Activated T-cell treated with anti-CD3 and anti-CD28 coated beads, Interleukin-2, amount 50 U/mL, for 1 hour (primary cell): ENCODE results near the gene TRIM34.
A peak's percentile ranks its signal among the peaks of the same experiment; 100 is the strongest.
"Not testable (repeated sequence)": the region's sequence is repeated elsewhere in the genome, so short reads cannot be mapped to it uniquely, and the experiment has no call there.

ENCODE experiments used
- DNase-seq: peaks from one replicate; pipeline ENCODE4 v3.0.0-alpha.2; 2020

TRIM34 gene, protein sequence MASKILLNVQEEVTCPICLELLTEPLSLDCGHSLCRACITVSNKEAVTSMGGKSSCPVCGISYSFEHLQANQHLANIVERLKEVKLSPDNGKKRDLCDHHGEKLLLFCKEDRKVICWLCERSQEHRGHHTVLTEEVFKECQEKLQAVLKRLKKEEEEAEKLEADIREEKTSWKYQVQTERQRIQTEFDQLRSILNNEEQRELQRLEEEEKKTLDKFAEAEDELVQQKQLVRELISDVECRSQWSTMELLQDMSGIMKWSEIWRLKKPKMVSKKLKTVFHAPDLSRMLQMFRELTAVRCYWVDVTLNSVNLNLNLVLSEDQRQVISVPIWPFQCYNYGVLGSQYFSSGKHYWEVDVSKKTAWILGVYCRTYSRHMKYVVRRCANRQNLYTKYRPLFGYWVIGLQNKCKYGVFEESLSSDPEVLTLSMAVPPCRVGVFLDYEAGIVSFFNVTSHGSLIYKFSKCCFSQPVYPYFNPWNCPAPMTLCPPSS

DNA sequence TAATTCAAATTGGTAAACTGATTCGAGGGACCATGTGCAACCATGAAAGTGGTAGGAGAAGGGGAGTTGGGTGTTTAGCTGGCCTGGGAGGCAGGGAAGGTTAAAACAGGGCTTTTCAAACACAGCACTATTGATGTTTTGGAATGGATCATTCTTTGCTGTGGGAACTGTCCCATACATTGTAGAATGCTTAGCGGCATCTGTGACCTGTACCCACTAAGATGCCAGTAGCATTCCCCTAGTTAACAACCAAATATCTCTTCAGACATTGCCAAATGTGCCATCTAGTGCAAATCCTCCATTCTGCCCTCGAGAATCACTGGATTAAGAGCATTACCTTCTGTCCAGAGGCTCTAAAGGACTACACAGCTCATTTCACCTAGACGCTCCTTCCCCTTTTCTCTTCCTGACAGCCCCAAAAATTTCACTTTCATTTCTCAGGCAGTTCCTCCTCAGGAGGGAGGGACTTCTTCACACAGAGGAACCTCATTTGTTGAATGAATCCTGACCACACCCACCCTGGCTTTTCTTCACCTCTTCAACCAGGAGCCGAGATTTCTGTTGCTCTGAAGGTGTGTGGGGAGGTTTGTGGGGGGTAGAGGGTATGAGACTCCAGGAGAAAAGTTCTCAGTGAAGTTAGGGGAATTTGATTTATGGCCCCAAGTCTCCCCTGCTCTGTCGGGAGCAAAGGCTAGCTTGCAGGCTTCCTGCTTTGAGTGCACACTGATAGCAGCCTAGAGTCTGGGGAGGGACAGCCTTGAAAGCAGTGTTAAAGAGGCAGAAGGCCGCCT, at the start of gene TRIM34:
TRIM34 (plus strand) TSS at position 513 of the 791 bp plus-strand sequence. CDS start 7,331 bp downstream, outside the sequence.
- peak; percentile 47 for DNase-seq

DNA sequence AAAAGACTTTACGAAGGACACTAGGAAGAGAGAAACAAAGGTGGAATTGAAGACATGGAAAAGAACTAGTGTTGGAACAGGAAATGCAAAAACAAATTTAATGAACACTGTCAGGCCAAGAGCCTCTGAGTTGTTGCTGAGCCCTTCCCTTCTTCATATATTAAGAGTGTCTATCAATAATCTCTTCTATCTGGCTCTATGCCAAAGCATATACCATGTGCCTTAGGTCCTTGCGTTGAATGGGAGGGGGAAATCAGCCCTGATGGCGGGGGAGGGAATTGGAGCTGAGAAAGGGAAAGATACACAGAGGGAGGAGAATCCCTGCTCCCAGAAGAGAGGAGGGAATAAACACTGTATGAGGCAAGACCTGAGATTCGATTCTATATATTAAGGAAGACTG, 49.6 kb upstream of the TRIM34 start:
- DNase-seq = no peak

DNA sequence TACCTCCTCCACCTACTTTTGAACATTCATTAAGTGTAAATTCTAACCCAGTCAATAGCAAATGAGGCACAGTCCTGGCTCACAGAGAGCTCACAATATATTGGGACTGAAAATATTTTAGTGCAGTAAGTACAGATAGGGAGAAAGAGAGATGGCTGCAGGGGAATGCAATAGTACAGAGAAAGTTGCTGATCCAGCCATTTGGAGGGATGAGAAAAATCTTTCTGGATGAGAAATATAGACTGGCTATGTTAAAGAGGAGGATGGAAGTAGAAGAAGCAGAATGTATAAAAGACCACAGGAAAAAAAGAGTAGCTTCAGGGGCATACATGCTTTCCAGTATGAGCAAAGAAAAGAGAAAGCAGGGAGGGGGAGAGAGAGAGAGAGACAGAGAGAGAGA, 47.7 kb upstream of the TRIM34 start:
- DNase-seq = no peak

DNA sequence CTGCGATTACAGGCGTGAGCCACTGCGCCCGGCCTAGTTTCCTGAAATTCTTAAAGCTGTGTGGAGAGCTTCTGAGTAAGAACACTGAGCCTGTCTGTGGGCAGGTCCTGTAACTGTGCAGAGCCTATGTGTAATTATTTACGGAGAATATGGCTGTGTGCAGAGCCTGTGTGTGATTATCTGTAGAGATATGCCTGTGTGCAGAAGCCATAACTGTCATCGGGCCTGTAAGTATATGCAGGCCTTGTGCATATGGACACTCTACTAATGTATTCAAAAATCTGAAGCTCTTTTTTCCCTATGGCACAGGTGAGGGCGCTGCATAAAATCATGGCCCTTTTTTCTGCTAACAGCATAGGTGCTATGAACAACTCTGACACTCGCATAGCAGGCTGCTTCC, 44.2 kb upstream of the TRIM34 start, which contains the start of gene OR52B6:
OR52B6 (plus strand) TSS at position 301 of the 400 bp plus-strand sequence; CDS start at position 301, 0 bp downstream.
- DNase-seq = no peak

DNA sequence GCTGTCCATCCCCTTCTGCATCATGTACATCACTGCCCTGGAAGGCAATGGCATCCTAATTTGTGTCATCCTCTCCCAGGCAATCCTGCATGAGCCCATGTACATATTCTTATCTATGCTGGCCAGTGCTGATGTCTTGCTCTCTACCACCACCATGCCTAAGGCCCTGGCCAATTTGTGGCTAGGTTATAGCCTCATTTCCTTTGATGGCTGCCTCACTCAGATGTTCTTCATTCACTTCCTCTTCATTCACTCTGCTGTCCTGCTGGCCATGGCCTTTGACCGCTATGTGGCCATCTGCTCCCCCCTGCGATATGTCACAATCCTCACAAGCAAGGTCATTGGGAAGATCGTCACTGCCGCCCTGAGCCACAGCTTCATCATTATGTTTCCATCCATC, 43.8 kb upstream of the TRIM34 start:
- no peak for DNase-seq

DNA sequence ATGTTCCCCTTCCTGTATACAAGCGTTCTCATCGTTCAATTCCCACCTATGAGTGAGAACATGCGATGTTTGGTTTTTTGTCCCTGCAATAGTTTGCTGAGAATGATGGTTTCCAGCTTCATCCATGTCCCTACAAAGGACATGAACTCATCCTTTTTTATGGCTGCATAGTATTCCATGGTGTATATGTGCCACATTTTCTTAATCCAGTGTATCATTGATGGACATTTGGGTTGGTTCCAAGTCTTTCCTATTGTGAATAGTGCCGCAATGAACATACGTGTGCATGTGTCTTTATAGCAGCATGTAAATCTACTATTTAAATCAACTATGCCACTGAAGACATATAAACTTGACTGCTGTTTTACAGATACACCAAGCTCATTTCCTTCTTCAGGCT, 40.3 kb upstream of the TRIM34 start:
- not testable (repeated sequence) for DNase-seq

DNA sequence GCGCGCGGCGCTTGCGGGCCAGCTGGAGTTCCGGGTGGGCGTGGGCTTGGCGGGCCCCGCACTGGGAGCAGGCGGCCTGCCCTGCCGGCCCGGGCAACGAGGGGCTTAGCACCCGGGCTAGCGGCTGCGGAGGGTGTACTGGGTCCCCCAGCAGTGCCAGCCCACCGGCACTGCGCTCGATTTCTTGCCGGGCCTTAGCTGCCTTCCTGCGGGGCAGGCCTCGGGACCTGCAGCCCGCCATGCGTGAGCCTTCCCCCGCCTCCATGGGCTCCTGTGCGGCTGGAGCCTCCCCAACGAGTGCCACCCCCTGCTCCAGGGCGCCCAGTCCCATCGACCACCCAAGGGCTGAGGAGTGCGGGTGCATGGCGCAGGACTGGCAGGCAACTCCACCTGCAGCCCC, 34.9 kb upstream of the TRIM34 start:
- DNase-seq = not testable (repeated sequence)

DNA sequence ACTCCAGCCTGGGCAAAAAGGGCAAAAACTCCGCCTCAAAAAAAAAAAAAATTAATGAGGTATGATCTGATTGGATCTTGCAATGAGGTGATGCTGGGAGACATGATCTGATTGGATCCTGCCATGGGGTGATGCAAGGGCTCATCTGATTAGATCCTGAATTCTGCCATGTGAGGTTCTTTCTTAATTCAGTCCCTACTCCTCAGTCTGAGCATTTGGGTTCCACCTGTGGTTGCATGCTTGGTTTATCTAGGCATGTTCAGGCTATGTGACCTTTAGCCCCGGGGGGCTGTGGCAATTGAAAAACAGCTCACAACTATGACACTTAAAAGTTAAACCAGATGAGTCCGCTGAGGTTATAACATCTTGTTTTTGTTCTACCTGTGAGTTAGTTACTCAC, 33.2 kb upstream of the TRIM34 start:
- no peak for DNase-seq

DNA sequence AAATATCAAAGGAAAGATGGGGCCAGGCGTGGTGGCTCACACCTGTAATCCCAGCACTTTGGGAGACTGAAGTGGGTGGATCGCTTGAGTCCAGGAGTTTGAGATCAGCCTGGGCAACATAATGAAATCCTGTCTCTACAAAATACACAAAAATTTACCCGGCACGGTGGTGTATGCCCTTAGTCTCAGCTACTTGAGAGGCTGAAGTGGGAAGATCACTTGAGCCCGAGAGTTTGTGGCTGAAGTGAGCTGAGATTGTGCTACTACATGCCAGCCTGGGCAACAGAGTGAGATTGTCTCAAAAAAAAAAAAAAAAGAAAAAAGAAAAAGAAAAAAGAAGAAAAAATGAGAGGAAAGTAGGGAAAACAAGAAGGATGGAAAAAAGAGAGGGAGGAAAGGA, 32.2 kb upstream of the TRIM34 start:
- DNase-seq = no peak

DNA sequence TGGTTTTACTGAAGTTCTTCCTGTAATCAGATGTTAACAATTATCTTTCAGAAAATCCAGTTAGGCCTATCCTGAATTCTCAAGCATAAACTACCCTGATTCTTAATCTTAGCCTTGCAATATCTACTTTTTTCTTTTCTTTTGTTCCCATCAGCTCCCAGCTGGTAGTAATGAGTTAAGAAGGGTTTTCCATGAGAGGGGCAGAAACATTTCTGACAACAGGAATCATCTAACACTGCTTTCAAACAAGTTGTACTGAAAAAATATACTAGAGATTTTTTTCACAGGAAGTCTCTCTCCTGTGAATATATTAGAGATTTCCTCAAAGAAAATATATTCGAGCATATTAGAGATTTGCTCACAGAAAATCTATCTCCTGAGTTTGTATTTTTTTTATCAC, 31.7 kb upstream of the TRIM34 start:
- no peak for DNase-seq

DNA sequence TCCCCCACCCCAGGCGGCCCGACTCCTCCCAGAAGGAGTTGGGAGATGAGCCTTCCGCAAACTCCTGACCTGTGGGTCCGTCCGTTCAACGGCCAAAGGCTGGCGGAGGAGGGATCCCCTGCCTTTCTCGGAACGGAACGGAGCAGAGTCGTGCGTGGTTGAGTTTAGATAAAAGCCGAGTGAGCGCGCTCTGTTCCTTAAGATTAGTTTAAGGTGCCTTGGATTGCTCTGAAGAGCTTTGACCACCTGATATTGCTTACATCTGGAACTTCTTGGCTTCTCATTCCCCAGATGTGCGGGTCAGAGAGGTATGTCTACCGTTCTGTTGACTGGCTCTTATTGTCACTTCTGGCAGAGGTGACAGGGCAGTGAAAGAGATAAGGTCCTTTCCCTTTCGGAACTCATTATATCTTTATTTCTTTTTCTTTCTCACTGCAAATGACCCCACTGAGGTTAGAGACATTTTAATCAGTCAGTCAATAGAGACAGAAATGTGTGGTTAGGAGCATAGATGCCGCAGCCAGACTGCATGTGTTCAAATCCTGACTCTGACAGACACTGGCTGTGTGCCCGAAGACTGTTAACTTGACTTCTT, 28.1 kb upstream of the TRIM34 start, which contains the start of gene TRIM6:
TRIM6 (plus strand) TSS at position 31 of the 595 bp plus-strand sequence; CDS start at position 292, 261 bp downstream.
- no peak for DNase-seq

DNA sequence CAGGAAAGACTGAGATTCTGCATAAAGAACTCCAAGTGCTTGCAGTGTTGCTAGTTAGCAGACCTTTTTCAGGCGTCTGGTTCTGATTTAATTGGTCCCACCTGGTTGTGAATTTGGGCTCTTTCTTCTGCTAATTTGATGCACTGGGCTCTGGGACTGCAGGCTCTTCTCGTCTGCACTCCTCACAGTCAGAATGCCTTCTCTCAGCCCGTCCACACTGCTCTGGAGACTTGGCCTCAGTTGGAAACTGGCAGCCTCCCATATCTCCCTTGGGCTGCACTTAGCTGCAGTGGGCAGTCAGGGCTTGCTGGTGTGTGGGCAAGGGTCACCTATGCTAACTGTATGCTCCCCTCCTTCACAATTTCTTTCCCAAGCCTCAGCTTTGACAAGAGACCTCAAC, 26.8 kb upstream of the TRIM34 start:
- DNase-seq = no peak

DNA sequence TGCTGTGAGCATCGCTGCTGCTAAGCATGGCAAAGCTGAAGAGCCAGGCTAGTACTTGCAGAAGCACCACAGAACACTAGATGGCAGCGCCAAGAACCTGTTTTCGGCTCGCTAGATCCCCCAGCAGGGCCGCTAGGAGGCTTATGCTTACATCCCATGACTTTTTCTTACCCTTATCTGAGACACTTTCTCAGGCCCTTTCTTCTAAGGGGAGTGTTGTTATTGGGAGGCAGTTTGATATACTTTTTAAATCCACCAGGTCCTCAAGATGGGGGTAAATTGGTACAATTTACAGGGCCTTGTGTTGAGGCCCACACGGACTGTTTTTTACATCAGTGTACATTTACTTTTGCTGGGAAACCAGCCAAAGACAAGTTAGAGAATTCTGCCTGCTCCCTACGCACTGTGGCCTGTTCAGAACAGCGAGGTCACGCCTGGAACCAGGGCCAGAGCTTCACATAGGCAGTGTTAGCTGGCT, 24.4 kb upstream of the TRIM34 start:
- peak; percentile 54 for DNase-seq

DNA sequence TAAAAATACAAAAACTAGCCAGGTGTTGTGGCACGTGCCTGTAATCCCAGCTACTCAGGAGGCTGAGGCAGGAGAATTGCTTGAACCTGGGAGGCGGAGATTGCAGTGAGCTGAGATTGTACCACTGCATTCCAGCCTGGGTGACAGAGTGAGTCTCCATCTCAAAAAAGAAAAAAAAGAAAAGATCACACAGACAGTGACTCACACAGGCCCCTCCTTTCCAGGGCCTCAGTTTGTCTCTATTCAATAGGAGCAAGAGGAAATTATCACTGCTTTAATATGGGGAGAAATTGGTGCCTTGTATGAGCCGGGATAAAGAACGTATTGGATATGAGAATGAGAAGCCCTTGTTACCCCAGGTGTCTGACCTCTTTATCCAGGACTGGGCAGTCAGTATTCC, 22.0 kb upstream of the TRIM34 start:
- not testable (repeated sequence) for DNase-seq

DNA sequence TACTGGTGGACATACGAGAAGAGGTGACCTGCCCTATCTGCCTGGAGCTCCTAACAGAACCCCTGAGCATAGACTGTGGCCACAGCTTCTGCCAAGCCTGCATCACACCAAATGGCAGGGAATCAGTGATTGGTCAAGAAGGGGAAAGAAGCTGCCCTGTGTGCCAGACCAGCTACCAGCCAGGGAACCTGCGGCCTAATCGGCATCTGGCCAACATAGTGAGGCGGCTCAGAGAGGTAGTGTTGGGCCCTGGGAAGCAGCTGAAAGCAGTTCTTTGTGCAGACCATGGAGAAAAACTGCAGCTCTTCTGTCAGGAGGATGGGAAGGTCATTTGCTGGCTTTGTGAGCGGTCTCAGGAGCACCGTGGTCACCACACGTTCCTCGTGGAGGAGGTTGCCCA, 21.5 kb upstream of the TRIM34 start:
- DNase-seq = no peak

DNA sequence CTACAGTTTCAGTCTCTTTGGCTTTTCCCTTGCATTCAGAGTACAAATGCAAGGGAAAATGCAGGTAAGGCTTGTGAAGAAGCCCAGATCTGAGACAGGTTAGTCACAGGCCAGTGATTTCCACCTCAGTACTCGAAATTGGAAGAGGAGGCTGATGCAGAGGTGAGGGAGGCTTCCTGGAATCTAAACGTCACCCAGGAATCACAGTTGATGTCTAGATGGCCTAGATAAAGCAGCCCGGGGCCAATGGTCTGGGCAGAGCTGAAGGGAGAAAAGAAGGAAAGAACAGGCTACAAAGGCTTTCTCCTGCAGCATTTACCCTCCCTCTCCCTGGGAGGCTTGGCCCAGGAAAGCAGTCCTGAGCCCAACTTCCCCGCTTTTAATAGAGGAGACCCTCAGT, 19.9 kb upstream of the TRIM34 start:
- DNase-seq = no peak

DNA sequence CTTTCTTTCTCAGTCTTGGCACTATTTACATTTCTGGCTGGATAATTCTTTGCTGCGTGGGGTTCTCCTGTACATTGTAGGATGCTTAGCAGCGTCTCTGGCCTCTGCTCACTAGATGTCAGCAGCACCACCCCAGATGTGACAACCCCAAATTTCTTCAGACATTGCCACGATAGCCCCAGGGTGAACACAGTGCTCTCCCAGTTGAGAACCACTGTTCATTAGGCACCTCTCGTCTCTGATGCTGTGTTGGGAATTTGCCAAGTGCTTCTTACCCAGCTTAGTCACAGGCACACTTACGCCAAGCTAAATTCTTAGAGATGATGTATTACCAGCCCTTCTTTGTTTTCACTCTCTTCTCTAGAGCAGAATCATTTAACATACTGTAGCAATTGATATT, 19.0 kb upstream of the TRIM34 start:
- DNase-seq = no peak

DNA sequence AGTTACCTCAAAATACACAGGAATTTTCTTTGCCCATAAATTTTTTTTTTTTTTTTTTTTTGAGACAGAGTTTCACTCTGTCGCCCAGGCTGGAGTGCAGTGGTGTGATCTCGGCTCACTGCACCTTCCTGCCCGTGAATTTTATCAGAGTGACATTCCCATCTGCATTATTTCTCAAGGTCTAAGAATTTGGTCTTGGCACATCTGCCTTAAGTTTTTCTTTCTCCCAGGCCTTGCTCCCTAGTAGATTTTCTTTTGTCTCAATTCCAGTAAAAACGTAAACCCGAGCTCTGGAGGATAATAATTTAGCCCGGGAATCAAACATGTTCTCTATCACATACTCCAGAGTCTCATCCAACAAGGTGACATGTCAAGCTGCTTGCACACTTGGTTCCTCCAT, 16.0 kb upstream of the TRIM34 start:
- no peak for DNase-seq

DNA sequence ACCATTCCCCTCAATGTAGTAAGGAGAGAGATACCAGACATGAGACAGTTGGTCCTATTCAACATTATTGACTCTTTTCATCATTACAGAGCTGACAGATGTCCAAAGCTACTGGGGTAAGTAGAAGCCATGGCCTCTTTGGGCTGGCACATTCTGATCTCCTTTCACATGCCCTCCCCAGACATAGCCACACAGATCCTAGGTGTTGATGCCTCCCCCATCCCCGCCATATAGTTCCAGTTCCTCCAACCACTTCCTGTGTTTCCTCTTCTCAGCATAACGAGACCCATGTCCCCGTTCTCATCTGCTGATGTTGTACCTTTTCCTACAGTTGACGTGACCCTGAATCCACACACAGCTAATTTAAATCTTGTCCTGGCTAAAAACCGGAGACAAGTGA, 14.4 kb upstream of the TRIM34 start:
- no peak for DNase-seq

DNA sequence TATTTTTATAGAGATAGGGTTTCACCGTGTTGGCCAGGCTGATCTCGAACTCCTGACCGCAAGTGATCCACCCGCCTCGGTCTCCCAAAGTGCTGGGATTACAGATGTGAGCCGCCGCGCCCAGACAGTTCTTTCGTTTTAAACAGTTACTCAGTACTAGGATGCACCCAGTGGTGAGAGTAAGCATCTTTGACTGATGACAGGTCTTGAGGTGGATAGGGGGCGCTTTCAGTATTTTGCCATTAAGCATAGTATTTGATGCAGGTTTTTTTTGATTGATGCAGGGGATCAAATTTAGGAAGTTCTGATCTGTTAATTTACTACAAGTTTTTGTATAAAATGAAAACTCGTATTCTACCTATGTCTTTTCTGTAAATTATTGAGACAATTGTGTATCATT, 13.2 kb upstream of the TRIM34 start:
- no peak for DNase-seq

DNA sequence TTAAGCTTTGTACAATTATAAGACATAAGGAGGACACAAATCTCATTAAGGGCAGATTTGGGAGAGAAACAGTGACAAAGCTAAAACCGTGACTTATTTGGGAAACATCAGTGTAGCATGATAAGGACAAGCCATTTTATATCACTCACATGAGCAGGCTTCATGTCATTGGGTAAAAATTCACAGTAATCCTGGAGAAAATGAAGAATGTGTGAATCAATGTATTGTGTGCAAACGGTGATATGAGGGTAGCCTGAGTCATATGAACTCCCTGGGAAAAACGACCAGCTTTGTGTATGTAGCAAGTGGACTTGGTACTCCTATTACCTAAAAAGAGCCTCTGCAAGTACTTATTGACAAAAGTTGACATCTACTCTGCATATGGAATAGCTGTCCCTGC, 6.0 kb upstream of the TRIM34 start:
- DNase-seq = no peak

DNA sequence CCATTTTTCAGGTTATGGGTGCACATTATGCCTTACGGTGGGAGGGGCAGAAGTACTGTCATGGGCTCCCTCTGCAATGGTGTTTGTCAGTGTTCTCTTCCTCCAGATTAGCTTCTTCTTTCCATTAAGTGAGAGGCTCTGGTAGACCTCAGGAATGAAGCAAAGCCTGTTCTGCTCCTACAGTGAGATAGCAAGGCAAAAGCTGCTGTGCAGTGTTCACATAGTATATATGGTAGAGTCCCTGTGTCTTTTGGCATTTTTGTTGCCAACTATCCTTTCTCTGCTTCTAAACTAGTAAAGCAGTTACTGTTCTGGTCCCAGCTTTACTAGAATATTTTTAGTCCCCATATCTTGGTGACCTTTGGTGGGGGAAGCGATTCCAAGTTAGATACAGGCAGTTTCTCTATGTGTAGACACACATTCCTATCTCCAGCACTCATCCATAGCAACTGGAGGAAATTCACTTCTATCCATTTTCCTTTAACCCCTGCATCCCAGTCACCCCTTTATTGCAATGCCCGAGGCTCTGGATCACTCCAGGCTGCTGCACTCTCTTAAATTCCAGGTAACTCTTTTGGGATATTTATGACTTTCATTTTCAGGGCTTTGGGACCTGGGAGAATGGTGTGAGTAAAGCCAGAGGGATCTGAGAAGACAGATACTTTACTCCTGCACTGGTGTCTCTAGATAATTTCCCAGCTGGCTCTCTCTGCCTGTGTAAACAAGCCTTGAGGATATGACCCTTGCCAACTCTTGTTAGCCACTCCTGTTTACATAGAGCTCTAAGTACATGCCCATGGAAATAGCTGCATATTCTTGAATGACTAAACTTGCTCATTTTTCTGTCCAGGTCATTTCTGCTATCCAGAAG, 3.9 kb upstream of the TRIM34 start:
- DNase-seq = no peak
